Measurements from ENCODE around the gene TMEM45B. TPM values are rescaled to one million over a fixed set of nuclear protein-coding genes. Genes with fewer than 3 reads are reported as not detected.

The TMEM45B gene
- polyA plus RNA-seq, 1 donor from 2014 or later = not detected

DNA sequence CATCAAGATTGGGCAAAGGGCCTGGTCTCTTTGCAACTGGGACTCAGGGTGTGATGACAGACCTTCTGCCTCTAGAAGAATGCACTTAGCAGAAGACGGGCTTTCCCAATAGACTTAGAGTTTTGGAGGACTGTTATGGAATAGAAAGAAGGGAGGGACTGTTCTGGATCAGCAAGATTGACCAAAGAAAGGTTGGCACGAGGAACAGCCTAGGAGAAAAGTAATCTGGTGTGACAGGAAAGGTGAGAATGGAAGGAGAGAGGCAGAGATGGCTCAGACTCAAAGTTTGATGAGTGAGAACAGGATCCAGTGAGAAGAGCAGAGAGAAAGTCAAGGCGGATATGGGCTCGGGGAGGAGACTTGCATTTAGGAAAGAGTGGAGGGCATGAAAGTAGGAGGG lies 23.0 kb upstream of the TMEM45B start:
- Histone ChIP-seq H3K9ac (ENCODE audit: low read length) (no peak overlapping the region), H4K20me1 (ENCODE audit: insufficient read depth) (no peaks in the 10 kb centered on the region), H3K36me3 (ENCODE audit: insufficient read depth, low read length) (no peaks in the 10 kb centered on the region), H3K27me3 (ENCODE audit: insufficient read depth, low read depth, low read length) (no peaks in the 10 kb centered on the region), H3F3A (ENCODE audit: insufficient read depth, low read length, poor library complexity, severe bottlenecking) (no peaks in the 10 kb centered on the region), H3K79me2 (replicated peaks; ENCODE audit: insufficient read depth, low read length) (no peaks in the 10 kb centered on the region), H3K4me3 (ENCODE audit: low read length) (no peak overlapping the region), H3K4me2 (ENCODE audit: low read length) (no peak overlapping the region), H3K9me3 (ENCODE audit: low read length) (no peaks in the 10 kb centered on the region), H3K27ac (ENCODE audit: low read length) (no peak overlapping the region), H2AFZ (ENCODE audit: low read depth, low read length) (no peak overlapping the region), H3K9me2 (ENCODE audit: insufficient read depth, low read length) (no peaks in the 10 kb centered on the region)
- no peak for TF ChIP-seq POLR2AphosphoS5 (IDR thresholded peaks at IDR 0.05)
- no peak for TF ChIP-seq RAD21 (conservative IDR thresholded peaks at IDR 0.05)
- no peak for TF ChIP-seq SMC3 (conservative IDR thresholded peaks at IDR 0.05; ENCODE audit: poor library complexity)
- TF ChIP-seq TAF1 (IDR thresholded peaks at IDR 0.05; ENCODE audit: low read depth) = no peak
- no peak for TF ChIP-seq CTCF (IDR thresholded peaks at IDR 0.05; ENCODE audit: poor library complexity, severe bottlenecking)
- no peak for TF ChIP-seq EP300 (conservative IDR thresholded peaks at IDR 0.05; ENCODE audit: poor library complexity, severe bottlenecking)
- TF ChIP-seq, protein P1, sequence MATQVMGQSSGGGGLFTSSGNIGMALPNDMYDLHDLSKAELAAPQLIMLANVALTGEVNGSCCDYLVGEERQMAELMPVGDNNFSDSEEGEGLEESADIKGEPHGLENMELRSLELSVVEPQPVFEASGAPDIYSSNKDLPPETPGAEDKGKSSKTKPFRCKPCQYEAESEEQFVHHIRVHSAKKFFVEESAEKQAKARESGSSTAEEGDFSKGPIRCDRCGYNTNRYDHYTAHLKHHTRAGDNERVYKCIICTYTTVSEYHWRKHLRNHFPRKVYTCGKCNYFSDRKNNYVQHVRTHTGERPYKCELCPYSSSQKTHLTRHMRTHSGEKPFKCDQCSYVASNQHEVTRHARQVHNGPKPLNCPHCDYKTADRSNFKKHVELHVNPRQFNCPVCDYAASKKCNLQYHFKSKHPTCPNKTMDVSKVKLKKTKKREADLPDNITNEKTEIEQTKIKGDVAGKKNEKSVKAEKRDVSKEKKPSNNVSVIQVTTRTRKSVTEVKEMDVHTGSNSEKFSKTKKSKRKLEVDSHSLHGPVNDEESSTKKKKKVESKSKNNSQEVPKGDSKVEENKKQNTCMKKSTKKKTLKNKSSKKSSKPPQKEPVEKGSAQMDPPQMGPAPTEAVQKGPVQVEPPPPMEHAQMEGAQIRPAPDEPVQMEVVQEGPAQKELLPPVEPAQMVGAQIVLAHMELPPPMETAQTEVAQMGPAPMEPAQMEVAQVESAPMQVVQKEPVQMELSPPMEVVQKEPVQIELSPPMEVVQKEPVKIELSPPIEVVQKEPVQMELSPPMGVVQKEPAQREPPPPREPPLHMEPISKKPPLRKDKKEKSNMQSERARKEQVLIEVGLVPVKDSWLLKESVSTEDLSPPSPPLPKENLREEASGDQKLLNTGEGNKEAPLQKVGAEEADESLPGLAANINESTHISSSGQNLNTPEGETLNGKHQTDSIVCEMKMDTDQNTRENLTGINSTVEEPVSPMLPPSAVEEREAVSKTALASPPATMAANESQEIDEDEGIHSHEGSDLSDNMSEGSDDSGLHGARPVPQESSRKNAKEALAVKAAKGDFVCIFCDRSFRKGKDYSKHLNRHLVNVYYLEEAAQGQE (IDR thresholded peaks at IDR 0.05; ENCODE audit: borderline replicate concordance) = no peak
- TF ChIP-seq EZH2 (IDR thresholded peaks at IDR 0.05; ENCODE audit: borderline replicate concordance, insufficient read depth, low read length, poor library complexity, severe bottlenecking) = no peak
- TF ChIP-seq MXI1 (conservative IDR thresholded peaks at IDR 0.05; ENCODE audit: poor library complexity, severe bottlenecking) = no peak

DNA sequence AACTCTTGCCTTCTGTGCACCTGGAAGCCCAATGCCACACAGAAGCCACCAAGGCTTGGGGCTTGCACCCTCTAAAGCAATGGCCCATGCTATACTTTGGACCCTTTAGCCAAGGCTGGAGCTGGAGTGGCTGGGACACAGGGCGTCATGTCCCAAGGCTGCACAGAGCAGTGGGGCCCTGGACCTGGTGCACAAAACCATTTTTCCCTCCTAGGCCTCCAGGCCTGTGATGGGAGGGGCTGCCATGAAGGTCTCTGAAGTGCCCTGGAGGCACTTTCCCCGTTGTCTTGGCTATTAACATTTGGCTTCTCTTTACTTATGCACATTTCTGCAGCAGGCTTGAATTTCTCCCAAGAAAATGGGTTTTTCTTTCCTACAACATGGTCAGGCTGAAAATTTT lies 20.6 kb upstream of the TMEM45B start:
- TF ChIP-seq, protein P1 (IDR thresholded peaks at IDR 0.05; ENCODE audit: borderline replicate concordance) = no peak
- no peak for TF ChIP-seq TAF1 (IDR thresholded peaks at IDR 0.05; ENCODE audit: low read depth)
- no peak for TF ChIP-seq MXI1 (conservative IDR thresholded peaks at IDR 0.05; ENCODE audit: poor library complexity, severe bottlenecking)
- no peak for TF ChIP-seq RAD21 (conservative IDR thresholded peaks at IDR 0.05)
- TF ChIP-seq CTCF (IDR thresholded peaks at IDR 0.05; ENCODE audit: poor library complexity, severe bottlenecking) = no peak
- no peaks in the 10 kb centered on the region for H3K79me2 ChIP-seq (replicated peaks; ENCODE audit: insufficient read depth, low read length)
- H3K4me3 ChIP-seq (ENCODE audit: low read length) = no peak overlapping the region
- H3F3A ChIP-seq (ENCODE audit: insufficient read depth, low read length, poor library complexity, severe bottlenecking) = no peaks in the 10 kb centered on the region
- H3K9me3 ChIP-seq (ENCODE audit: low read length) = no peaks in the 10 kb centered on the region
- H3K27me3 ChIP-seq (ENCODE audit: insufficient read depth, low read depth, low read length) = no peaks in the 10 kb centered on the region
- H3K27ac ChIP-seq (ENCODE audit: low read length) = no peak overlapping the region
- no peak overlapping the region for H2AFZ ChIP-seq (ENCODE audit: low read depth, low read length)
- no peaks in the 10 kb centered on the region for H3K9me2 ChIP-seq (ENCODE audit: insufficient read depth, low read length)
- no peak overlapping the region for H3K9ac ChIP-seq (ENCODE audit: low read length)
- H4K20me1 ChIP-seq (ENCODE audit: insufficient read depth) = no peaks in the 10 kb centered on the region
- no peak overlapping the region for H3K4me2 ChIP-seq (ENCODE audit: low read length)
- no peaks in the 10 kb centered on the region for H3K36me3 ChIP-seq (ENCODE audit: insufficient read depth, low read length)
